GM19395 (cell line): ENCODE measurements around the gene RBM10.

Source experiments
- ATAC-seq: cut with Tn5 transposase; IDR thresholded peaks from one replicate; pipeline ENCODE4 v1.9.1; 2021; ENCODE audit warnings: mild to moderate bottlenecking, moderate library complexity; ENCODE audit not compliant: unreplicated experiment

The RBM10 gene

GRCh38 chrX:47216393-47216925 lies 71.4 kb downstream of the RBM10 start:
- no peak for ATAC-seq

GRCh38 chrX:47217121-47217851 lies 72.3 kb downstream of the RBM10 start:
- ATAC-seq, result no peak

GRCh38 chrX:47217852-47218279 lies 72.8 kb downstream of the RBM10 start:
- ATAC-seq, result peak; percentile 86

GRCh38 chrX:47218280-47218919 lies 73.4 kb downstream of the RBM10 start, which contains the start of gene CDK16:
CDK16 (plus strand) TSS chrX:47218681; CDS start chrX:47223558, 4,877 bp downstream.
- ATAC-seq, result peak; percentile 60

GRCh38 chrX:47218920-47219815 lies 74.1 kb downstream of the RBM10 start:
- ATAC-seq, result no peak

- no peak for ATAC-seq
Measured at GRCh38 chrX:47221756-47222155, 76.7 kb downstream of the RBM10 start.

GRCh38 chrX:47222751-47223350 lies 77.8 kb downstream of the RBM10 start:
- no peak for ATAC-seq

- no peak for ATAC-seq
Measured at GRCh38 chrX:47223476-47224250, 78.6 kb downstream of the RBM10 start.

- no peak for ATAC-seq
Measured at GRCh38 chrX:47224266-47224895, 79.4 kb downstream of the RBM10 start.

GRCh38 chrX:47224896-47225290 lies 79.9 kb downstream of the RBM10 start:
- ATAC-seq, result no peak

GRCh38 chrX:47226071-47226470 lies 81.0 kb downstream of the RBM10 start:
- ATAC-seq, result no peak

- ATAC-seq, result no peak
Measured at GRCh38 chrX:47226531-47227333, 81.7 kb downstream of the RBM10 start.

GRCh38 chrX:47227334-47227583 lies 82.2 kb downstream of the RBM10 start:
- ATAC-seq, result no peak

- no peak for ATAC-seq
Measured at GRCh38 chrX:47228550-47229270, 83.7 kb downstream of the RBM10 start.

GRCh38 chrX:47229427-47229826 lies 84.4 kb downstream of the RBM10 start:
- no peak for ATAC-seq

- no peak for ATAC-seq
Measured at GRCh38 chrX:47230136-47230868, 85.3 kb downstream of the RBM10 start.

GRCh38 chrX:47231167-47231566 lies 86.1 kb downstream of the RBM10 start:
- no peak for ATAC-seq
